Measurements from ENCODE around the gene WDR7. TPM values are rescaled to one million over a fixed set of nuclear protein-coding genes. Genes with fewer than 3 reads are reported as not detected.

Gene WDR7
- total and polyA plus RNA-seq, 12 donors, result 3.1 to 32.6 (median 28.0) TPM

DNA sequence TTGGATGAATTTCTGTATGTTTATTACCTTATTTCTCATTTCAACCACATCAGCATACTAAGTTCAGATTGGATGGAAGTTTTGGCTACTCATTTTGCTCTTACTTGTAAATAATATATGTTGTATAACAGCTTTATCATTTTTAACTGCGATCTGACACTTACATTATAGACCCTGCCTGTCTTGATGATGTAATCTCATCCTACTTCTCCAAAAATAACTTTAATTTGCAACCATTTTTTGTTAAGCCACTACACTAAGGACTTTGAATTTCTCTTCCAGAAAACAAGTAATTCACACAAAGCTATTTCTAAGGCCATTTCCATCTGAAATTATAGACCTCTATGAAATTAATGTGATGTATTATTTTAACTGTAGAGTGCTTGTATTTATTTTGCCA, 240.7 kb downstream of the WDR7 start:
- H3K27ac ChIP-seq, result no peak overlapping the region
- ATAC-seq, result no peak
- 73 to 84% methylated on average over 1 of the region's 1 CpG for WGBS, 2 donors
- intact Hi-C loops (cut with DNase I), result no loop called here
- peaks cover 0 to 10% (median 5%) of the 10 kb centered on the region in 9 donors for H3K4me1 ChIP-seq
- H3K27me3 ChIP-seq, result no peaks in the 10 kb centered on the region
- TF ChIP-seq, protein P1, sequence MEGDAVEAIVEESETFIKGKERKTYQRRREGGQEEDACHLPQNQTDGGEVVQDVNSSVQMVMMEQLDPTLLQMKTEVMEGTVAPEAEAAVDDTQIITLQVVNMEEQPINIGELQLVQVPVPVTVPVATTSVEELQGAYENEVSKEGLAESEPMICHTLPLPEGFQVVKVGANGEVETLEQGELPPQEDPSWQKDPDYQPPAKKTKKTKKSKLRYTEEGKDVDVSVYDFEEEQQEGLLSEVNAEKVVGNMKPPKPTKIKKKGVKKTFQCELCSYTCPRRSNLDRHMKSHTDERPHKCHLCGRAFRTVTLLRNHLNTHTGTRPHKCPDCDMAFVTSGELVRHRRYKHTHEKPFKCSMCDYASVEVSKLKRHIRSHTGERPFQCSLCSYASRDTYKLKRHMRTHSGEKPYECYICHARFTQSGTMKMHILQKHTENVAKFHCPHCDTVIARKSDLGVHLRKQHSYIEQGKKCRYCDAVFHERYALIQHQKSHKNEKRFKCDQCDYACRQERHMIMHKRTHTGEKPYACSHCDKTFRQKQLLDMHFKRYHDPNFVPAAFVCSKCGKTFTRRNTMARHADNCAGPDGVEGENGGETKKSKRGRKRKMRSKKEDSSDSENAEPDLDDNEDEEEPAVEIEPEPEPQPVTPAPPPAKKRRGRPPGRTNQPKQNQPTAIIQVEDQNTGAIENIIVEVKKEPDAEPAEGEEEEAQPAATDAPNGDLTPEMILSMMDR (IDR thresholded peaks at IDR 0.05), result no peak
- H3K36me3 ChIP-seq, result no peaks in the 10 kb centered on the region
- no peaks in the 10 kb centered on the region for H3K9me3 ChIP-seq
- H3K4me3 ChIP-seq, result no peak overlapping the region
- DNase-seq, result no peak

GRCh38 chr18:56897122-56897521, 246.0 kb downstream of the WDR7 start:
- Histone ChIP-seq H3K27me3 (no peaks in the 10 kb centered on the region), H3K27ac (no peak overlapping the region), H3K4me3 (no peak overlapping the region), H3K4me1 (peaks cover 0 to 17% (median 12%) of the 10 kb centered on the region in 9 donors), H3K36me3 (no peaks in the 10 kb centered on the region), H3K9me3 (no peaks in the 10 kb centered on the region)
- WGBS, 2 donors, result 50 to 51% methylated on average over 2 of the region's 2 CpGs
- intact Hi-C loops (cut with DNase I), result no loop called here
- DNase-seq (no peak), ATAC-seq (no peak)
- TF ChIP-seq, protein P1 (IDR thresholded peaks at IDR 0.05), result no peak

DNA sequence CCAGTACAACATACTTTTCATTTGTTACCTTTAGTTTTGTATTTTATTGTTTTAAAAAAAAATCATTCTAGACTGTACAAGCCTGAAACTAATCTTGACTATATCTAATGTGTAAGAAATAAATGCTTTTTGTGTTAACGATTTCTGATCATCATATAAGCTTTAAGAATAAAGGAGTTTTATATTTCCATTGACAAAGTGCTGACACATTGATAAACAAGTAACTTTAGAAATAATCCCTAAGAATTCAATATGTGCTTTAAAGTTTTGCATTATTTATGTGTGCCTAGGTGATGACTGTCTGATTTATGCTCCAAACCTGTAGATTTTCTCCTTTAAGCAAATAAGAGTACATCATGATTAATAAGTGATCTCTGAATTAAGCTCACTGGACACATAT, 248.5 kb downstream of the WDR7 start:
- no peak overlapping the region for H3K27ac ChIP-seq
- WGBS, 2 donors, result 95 to 98% methylated on average over 1 of the region's 1 CpG
- DNase-seq, result no peak
- no peaks in the 10 kb centered on the region for H3K9me3 ChIP-seq
- H3K36me3 ChIP-seq, result no peaks in the 10 kb centered on the region
- intact Hi-C loops (cut with DNase I), result loop anchor here in 1 of 10 donors (10.0 kb wide), 1 partner anchor 1245 kb away; no protein-coding TSS in a partner anchor
- no peaks in the 10 kb centered on the region for H3K27me3 ChIP-seq
- no peak for ATAC-seq
- TF ChIP-seq, protein P1 (IDR thresholded peaks at IDR 0.05), result no peak
- peaks cover 0 to 23% (median 13%) of the 10 kb centered on the region in 9 donors for H3K4me1 ChIP-seq
- H3K4me3 ChIP-seq, result no peak overlapping the region

GRCh38 chr18:56900195-56901094, 249.3 kb downstream of the WDR7 start:
- ATAC-seq, result peak in 6 of 8 donors; percentile 22 to 86 (median 66)
- peaks cover 0 to 23% (median 13%) of the 10 kb centered on the region in 9 donors for H3K4me1 ChIP-seq
- H3K36me3 ChIP-seq, result no peaks in the 10 kb centered on the region
- H3K9me3 ChIP-seq, result no peaks in the 10 kb centered on the region
- H3K27me3 ChIP-seq, result no peaks in the 10 kb centered on the region
- H3K27ac ChIP-seq, result peak overlapping the region in 4 of 10 donors; percentile 15 to 50 (median 24)
- intact Hi-C loops (cut with DNase I), result loop anchor here in 1 of 10 donors (10.0 kb wide), 1 partner anchor 1246 kb away; no protein-coding TSS in a partner anchor
- no peak for DNase-seq
- WGBS, 2 donors, result 63 to 68% methylated on average over 7 of the region's 7 CpGs
- TF ChIP-seq, protein P1 (IDR thresholded peaks at IDR 0.05), result no peak
- no peak overlapping the region for H3K4me3 ChIP-seq
